Lung (tissue), 12 donors: ENCODE results near the gene PKN2. TPM values are rescaled to one million over a fixed set of nuclear protein-coding genes. Genes with fewer than 3 reads are reported as not detected.

Experiments
- ATAC-seq: fragments of 200-7000 bp; cut with Tn5 transposase; one replicate; pipeline ENCODE4 v1.9.1; 2020; ENCODE audit warnings: moderate number of reproducible peaks; ENCODE audit not compliant: insufficient read depth, low FRiP score
- DNase-seq, 3 donors: peaks; one replicate each; pipeline ENCODE4 v3.0.0-alpha.2; 2013 to 2017
- H3K27ac ChIP-seq, 2 donors: one replicate each; pipeline ENCODE4 v1.5.1; 2013; ENCODE audit warnings: mild to moderate bottlenecking in 2 of 2, moderate library complexity in 2 of 2, control low read depth in 1 of 2, inconsistent platforms in 1 of 2, low read depth in 1 of 2, low read length in 1 of 2
- H3K27me3 ChIP-seq, 3 donors: one replicate each; pipeline ENCODE4 v1.5.1; 2013; ENCODE audit warnings: low read length in 2 of 3; ENCODE audit not compliant: control insufficient read depth in 3 of 3, insufficient read depth in 3 of 3
- H3K36me3 ChIP-seq, 4 donors: one replicate each; pipeline ENCODE4 v1.5.1; 2013; ENCODE audit warnings: low read length in 4 of 4, mild to moderate bottlenecking in 1 of 4, moderate library complexity in 1 of 4; ENCODE audit not compliant: control insufficient read depth in 4 of 4, insufficient read depth in 4 of 4
- H3K4me1 ChIP-seq, 5 donors: one replicate each; pipeline ENCODE4 v1.5.1; 2013; ENCODE audit warnings: low read length in 5 of 5, mild to moderate bottlenecking in 2 of 5, moderate library complexity in 1 of 5; ENCODE audit not compliant: control insufficient read depth in 5 of 5, insufficient read depth in 5 of 5
- H3K4me3 ChIP-seq: one replicate; pipeline ENCODE4 v1.5.1; 2013; ENCODE audit warnings: mild to moderate bottlenecking, control low read depth, moderate library complexity
- H3K9ac ChIP-seq, 2 donors: one replicate each; pipeline ENCODE4 v1.5.1; 2013; ENCODE audit warnings: low read length in 2 of 2, control low read depth in 1 of 2; ENCODE audit not compliant: insufficient read depth in 1 of 2
- H3K9me3 ChIP-seq, 4 donors: one replicate each; pipeline ENCODE4 v1.5.1; 2013; ENCODE audit warnings: low read length in 3 of 4, mild to moderate bottlenecking in 1 of 4, moderate library complexity in 1 of 4; ENCODE audit not compliant: control insufficient read depth in 4 of 4, insufficient read depth in 3 of 4
- WGBS, 2 donors: extraction: QIAGEN DNeasy Blood & Tissue Kit; methylation state at CpG; one replicate each; pipeline ENCODE4 v1.1.7; 2013; 5-methylcytosine and 5-hydroxymethylcytosine counted together
- polyA plus RNA-seq, 2 donors: library from polyadenylated mRNA; stranded (reverse); fragments of 200-250 nt; gene quantifications; one replicate each; pipeline ENCODE4 v1.2.1, GENCODE V29; 2013
- total RNA-seq, 2 donors: library from RNA; depleted of rRNA in 1 of 2; stranded (reverse); fragments of >200 nt in 1 of 2; gene quantifications; one replicate each; pipeline ENCODE4 v1.2.1, GENCODE V29; 2014 to 2021
- TF ChIP-seq, protein P1 (sequence below): IDR thresholded peaks from 2 replicates; pipeline ENCODE4 v1.5.1; 2012; ENCODE audit warnings: mild to moderate bottlenecking; ENCODE audit errors: control extremely low read depth, extremely low read depth
- donor health status: control.
- donor health status: control.
- donor health status: Bipolar disorder and iron deficiency.
- donor health status: healthy.
- donor health status: DM: yes; HTN: yes; CAD: no.

Gene PKN2
- total and polyA plus RNA-seq, 4 donors = 9.5 to 130 (median 24.8) TPM

GRCh38 chr1:88779880-88780279 lies 95.8 kb downstream of the PKN2 start:
- Histone ChIP-seq H3K27ac (no peak overlapping the region), H3K4me1 (peaks cover 0 to 2% (median 0%) of the 10 kb centered on the region in 5 donors), H3K4me3 (no peak overlapping the region), H3K36me3 (peaks cover 3 to 37% (median 19%) of the 10 kb centered on the region in 4 donors), H3K9me3 (no peaks in the 10 kb centered on the region), H3K27me3 (no peaks in the 10 kb centered on the region), H3K9ac (no peak overlapping the region)
- TF ChIP-seq, protein P1, sequence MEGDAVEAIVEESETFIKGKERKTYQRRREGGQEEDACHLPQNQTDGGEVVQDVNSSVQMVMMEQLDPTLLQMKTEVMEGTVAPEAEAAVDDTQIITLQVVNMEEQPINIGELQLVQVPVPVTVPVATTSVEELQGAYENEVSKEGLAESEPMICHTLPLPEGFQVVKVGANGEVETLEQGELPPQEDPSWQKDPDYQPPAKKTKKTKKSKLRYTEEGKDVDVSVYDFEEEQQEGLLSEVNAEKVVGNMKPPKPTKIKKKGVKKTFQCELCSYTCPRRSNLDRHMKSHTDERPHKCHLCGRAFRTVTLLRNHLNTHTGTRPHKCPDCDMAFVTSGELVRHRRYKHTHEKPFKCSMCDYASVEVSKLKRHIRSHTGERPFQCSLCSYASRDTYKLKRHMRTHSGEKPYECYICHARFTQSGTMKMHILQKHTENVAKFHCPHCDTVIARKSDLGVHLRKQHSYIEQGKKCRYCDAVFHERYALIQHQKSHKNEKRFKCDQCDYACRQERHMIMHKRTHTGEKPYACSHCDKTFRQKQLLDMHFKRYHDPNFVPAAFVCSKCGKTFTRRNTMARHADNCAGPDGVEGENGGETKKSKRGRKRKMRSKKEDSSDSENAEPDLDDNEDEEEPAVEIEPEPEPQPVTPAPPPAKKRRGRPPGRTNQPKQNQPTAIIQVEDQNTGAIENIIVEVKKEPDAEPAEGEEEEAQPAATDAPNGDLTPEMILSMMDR = no peak
- DNase-seq = no peak
- ATAC-seq = no peak

GRCh38 chr1:88780485-88780884 lies 96.4 kb downstream of the PKN2 start:
- TF ChIP-seq, protein P1 = no peak
- peaks cover 3 to 38% (median 25%) of the 10 kb centered on the region in 4 donors for H3K36me3 ChIP-seq
- H3K9ac ChIP-seq = no peak overlapping the region
- no peaks in the 10 kb centered on the region for H3K9me3 ChIP-seq
- no peak overlapping the region for H3K4me3 ChIP-seq
- ATAC-seq = no peak
- no peak overlapping the region for H3K27ac ChIP-seq
- H3K4me1 ChIP-seq = peaks cover 0 to 2% (median 0%) of the 10 kb centered on the region in 5 donors
- no peaks in the 10 kb centered on the region for H3K27me3 ChIP-seq
- no peak for DNase-seq

DNA sequence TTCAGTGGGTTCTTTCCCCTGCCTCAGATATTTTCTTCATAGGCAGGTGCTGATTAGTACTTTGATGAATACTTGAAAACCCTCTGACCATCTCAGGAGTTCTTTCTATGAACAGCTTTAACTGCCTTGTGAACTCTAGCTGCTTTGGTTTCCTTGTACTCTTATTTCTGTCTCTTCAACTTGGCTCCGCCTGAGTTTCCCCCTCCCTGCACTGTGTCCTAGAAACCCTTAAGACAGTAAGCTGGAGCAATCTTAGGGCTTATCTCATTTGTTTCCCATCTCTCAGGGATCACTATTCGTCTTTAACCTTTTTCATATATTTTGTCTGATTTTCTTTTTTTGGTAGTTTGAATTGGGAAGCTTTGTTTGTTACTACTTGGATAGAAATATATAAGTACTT lies 99.1 kb downstream of the PKN2 start:
- H3K9ac ChIP-seq = no peak overlapping the region
- H3K4me1 ChIP-seq = peaks cover 0 to 2% (median 0%) of the 10 kb centered on the region in 5 donors
- H3K27ac ChIP-seq = no peak overlapping the region
- no peak overlapping the region for H3K4me3 ChIP-seq
- no peak for ATAC-seq
- TF ChIP-seq, protein P1 = no peak
- 89 to 93% methylated on average over 2 of the region's 2 CpGs for WGBS, 2 donors
- H3K27me3 ChIP-seq = no peaks in the 10 kb centered on the region
- H3K36me3 ChIP-seq = peaks cover 2 to 44% (median 25%) of the 10 kb centered on the region in 4 donors
- DNase-seq = no peak
- H3K9me3 ChIP-seq = no peaks in the 10 kb centered on the region

GRCh38 chr1:88784551-88784950 lies 100.5 kb downstream of the PKN2 start:
- ATAC-seq = no peak
- TF ChIP-seq, protein P1 = no peak
- 94 to 96% methylated on average over 6 of the region's 6 CpGs for WGBS, 2 donors
- peaks cover 0 to 2% (median 0%) of the 10 kb centered on the region in 5 donors for H3K4me1 ChIP-seq
- no peak for DNase-seq
- H3K4me3 ChIP-seq = no peak overlapping the region
- no peaks in the 10 kb centered on the region for H3K27me3 ChIP-seq
- H3K27ac ChIP-seq = no peak overlapping the region
- no peaks in the 10 kb centered on the region for H3K9me3 ChIP-seq
- peaks cover 4 to 45% (median 24%) of the 10 kb centered on the region in 4 donors for H3K36me3 ChIP-seq
- H3K9ac ChIP-seq = no peak overlapping the region
